ENCODE results near the gene TRAPPC10. TPM values are rescaled to one million over a fixed set of nuclear protein-coding genes. Genes with fewer than 3 reads are reported as not detected.

TRAPPC10 gene
- total RNA-seq, 1 donor from 2014 or later, result 48.4 TPM

- no peaks in the 10 kb centered on the region for H3K36me3 Mint-ChIP-seq (ENCODE audit: unreplicated experiment)
- H3K27ac Mint-ChIP-seq (ENCODE audit: unreplicated experiment), result no peak overlapping the region
- TF ChIP-seq CTCF (IDR thresholded peaks at IDR 0.05; ENCODE audit: partially characterized antibody, unreplicated experiment), result no peak
- peaks cover 8% of the 10 kb centered on the region for H3K4me1 Mint-ChIP-seq (ENCODE audit: low read depth, unreplicated experiment)
- no peak for DNase-seq
- no peak overlapping the region for H3K4me3 Mint-ChIP-seq (ENCODE audit: unreplicated experiment)
- H3K9me3 Mint-ChIP-seq (ENCODE audit: unreplicated experiment), result no peaks in the 10 kb centered on the region
- H3K27me3 Mint-ChIP-seq (ENCODE audit: unreplicated experiment), result no peaks in the 10 kb centered on the region
Observed at GRCh38 chr21:43985690-43986251, 26.3 kb upstream of the TRAPPC10 start.

GRCh38 chr21:43986544-43987451 lies 25.3 kb upstream of the TRAPPC10 start:
- peaks cover 8% of the 10 kb centered on the region for H3K4me1 Mint-ChIP-seq (ENCODE audit: low read depth, unreplicated experiment)

GRCh38 chr21:43987509-43987908 lies 24.6 kb upstream of the TRAPPC10 start:
- no peak for DNase-seq
- H3K36me3 Mint-ChIP-seq (ENCODE audit: unreplicated experiment), result no peaks in the 10 kb centered on the region
- no peak overlapping the region for H3K4me3 Mint-ChIP-seq (ENCODE audit: unreplicated experiment)
- H3K9me3 Mint-ChIP-seq (ENCODE audit: unreplicated experiment), result no peaks in the 10 kb centered on the region
- peaks cover 8% of the 10 kb centered on the region for H3K4me1 Mint-ChIP-seq (ENCODE audit: low read depth, unreplicated experiment)
- H3K27me3 Mint-ChIP-seq (ENCODE audit: unreplicated experiment), result no peaks in the 10 kb centered on the region
- H3K27ac Mint-ChIP-seq (ENCODE audit: unreplicated experiment), result no peak overlapping the region
- TF ChIP-seq CTCF (IDR thresholded peaks at IDR 0.05; ENCODE audit: partially characterized antibody, unreplicated experiment), result no peak

More at GRCh38 chr21:43986544-43987451, 25.3 kb upstream of the TRAPPC10 start:
- Mint-ChIP-seq H3K27ac (ENCODE audit: unreplicated experiment) (no peak overlapping the region), H3K9me3 (ENCODE audit: unreplicated experiment) (no peaks in the 10 kb centered on the region), H3K27me3 (ENCODE audit: unreplicated experiment) (no peaks in the 10 kb centered on the region), H3K4me3 (ENCODE audit: unreplicated experiment) (no peak overlapping the region), H3K36me3 (ENCODE audit: unreplicated experiment) (no peaks in the 10 kb centered on the region)
- no peak for DNase-seq
- no peak for TF ChIP-seq CTCF (IDR thresholded peaks at IDR 0.05; ENCODE audit: partially characterized antibody, unreplicated experiment)

GRCh38 chr21:43988016-43988415 lies 24.1 kb upstream of the TRAPPC10 start:
- Mint-ChIP-seq H3K27ac (ENCODE audit: unreplicated experiment) (no peak overlapping the region), H3K9me3 (ENCODE audit: unreplicated experiment) (no peaks in the 10 kb centered on the region), H3K27me3 (ENCODE audit: unreplicated experiment) (no peaks in the 10 kb centered on the region), H3K4me1 (ENCODE audit: low read depth, unreplicated experiment) (peaks cover 8% of the 10 kb centered on the region), H3K4me3 (ENCODE audit: unreplicated experiment) (no peak overlapping the region), H3K36me3 (ENCODE audit: unreplicated experiment) (no peaks in the 10 kb centered on the region)
- DNase-seq, result no peak
- TF ChIP-seq CTCF (IDR thresholded peaks at IDR 0.05; ENCODE audit: partially characterized antibody, unreplicated experiment), result no peak
